Endothelial cell of umbilical vein (primary cell): ENCODE results near the gene DIP2A. TPM values are rescaled to one million over a fixed set of nuclear protein-coding genes. Genes with fewer than 3 reads are reported as not detected.

ENCODE experiments used
- BruUV-seq: library from RNA; stranded (reverse); fragments of 400-500 nt; replicated peaks from 2 replicates; lab custom pipeline; 2021; lab: Mats Ljungman, UMichigan
- CTCF ChIA-PET: fragments of 300-600, 350-600 bp; sonication (Branson Sonifier 250); formaldehyde crosslinking; loops from one replicate; lab custom pipeline; 2021; ENCODE audit warnings: antibody characterized with exemption, inconsistent platforms; lab: Charles Lee
- POLR2A ChIA-PET: fragments of 300-600, 350-600 bp; sonication (Branson Sonifier 250); formaldehyde crosslinking; loops from one replicate; lab custom pipeline; 2021; ENCODE audit warnings: antibody characterized with exemption, inconsistent platforms; lab: Charles Lee
- DNase-seq: peaks from one replicate; pipeline ENCODE4 v3.0.0-alpha.2; 2011; ENCODE audit warnings: low read depth, low spot score
- FAIRE-seq: peaks from 2 replicates; lab custom pipeline; 2011; peaks lifted over from hg19 to GRCh38; lab: Jason Lieb, UNC
- H2AFZ ChIP-seq: 2 replicates; pipeline ENCODE4 v1.6.0; 2012; ENCODE audit warnings: low read depth, low read length, control low read depth, inconsistent platforms
- H3K27ac ChIP-seq: 2 replicates; pipeline ENCODE4 v1.5.1; 2011; ENCODE audit warnings: low read depth, mild to moderate bottlenecking, control low read depth, low read length, moderate library complexity; ENCODE audit not compliant: insufficient read depth
- H3K27me3 ChIP-seq, 2 experiments: 2 replicates each; pipeline versions ENCODE4 v1.6.0 to v1.6.1; 2011; ENCODE audit warnings: low read length in 2 of 2, mixed read lengths in 1 of 2; ENCODE audit not compliant: control insufficient read depth in 2 of 2, insufficient read depth in 2 of 2
- H3K36me3 ChIP-seq, 2 experiments: 2 replicates in 1 of 2; 3 replicates in 1 of 2; pipeline ENCODE4 v1.5.1; 2011; ENCODE audit warnings: low read length in 2 of 2, mild to moderate bottlenecking in 1 of 2, moderate library complexity in 1 of 2; ENCODE audit not compliant: control insufficient read depth in 2 of 2, insufficient read depth in 2 of 2; ENCODE audit errors: extremely low read depth in 1 of 2
- H3K4me1 ChIP-seq: 3 replicates; pipeline ENCODE4 v1.5.1; 2011; ENCODE audit warnings: mild to moderate bottlenecking, low read length; ENCODE audit not compliant: control insufficient read depth, insufficient read depth; ENCODE audit errors: extremely low read depth
- H3K4me2 ChIP-seq: 2 replicates; pipeline ENCODE4 v1.6.1; 2011; ENCODE audit warnings: low read length, control low read depth, mixed read lengths; ENCODE audit not compliant: insufficient read depth
- H3K4me3 ChIP-seq, 3 experiments: fragments of 200-600 bp in 1 of 3; sonication (generic), shearing (Covaris generic) in 1 of 3; replicated peaks in 1 of 3; 2 replicates each; pipeline ENCODE4 v1.5.1; 2011 to 2016; ENCODE audit warnings: control low read depth in 3 of 3, low read length in 3 of 3, mild to moderate bottlenecking in 2 of 3, inconsistent platforms in 1 of 3, low read depth in 1 of 3, moderate library complexity in 1 of 3; ENCODE audit not compliant: insufficient read depth in 1 of 3
- H3K79me2 ChIP-seq: 2 replicates; pipeline ENCODE4 v1.6.0; 2012; ENCODE audit warnings: low read length, inconsistent platforms; ENCODE audit not compliant: control insufficient read depth, insufficient read depth
- H3K9ac ChIP-seq: replicated peaks from 2 replicates; pipeline ENCODE3; 2011; ENCODE audit warnings: low read length, control low read depth; ENCODE audit not compliant: insufficient read depth; ENCODE audit errors: extremely low read depth
- H3K9me1 ChIP-seq: replicated peaks from 3 replicates; pipeline ENCODE4 v1.6.0; 2011; ENCODE audit warnings: mild to moderate bottlenecking, low read length; ENCODE audit not compliant: control insufficient read depth, insufficient read depth; ENCODE audit errors: extremely low read depth
- H3K9me3 ChIP-seq: replicated peaks from 2 replicates; pipeline ENCODE4 v1.5.1; 2012; ENCODE audit warnings: low read length, inconsistent platforms; ENCODE audit not compliant: control insufficient read depth, insufficient read depth
- H4K20me1 ChIP-seq: replicated peaks from 2 replicates; pipeline ENCODE3; 2011; ENCODE audit warnings: mild to moderate bottlenecking, low read length; ENCODE audit not compliant: control insufficient read depth, insufficient read depth; ENCODE audit errors: extremely low read depth
- CTCF ChIP-seq, 2 donors: IDR thresholded peaks; 1 replicate in 1 of 2; 2 replicates in 1 of 2; pipeline ENCODE4 v1.5.1; 2011; ENCODE audit warnings: low read length in 2 of 2, mild to moderate bottlenecking in 2 of 2, moderate library complexity in 2 of 2, control low read depth in 1 of 2, inconsistent platforms in 1 of 2, low read depth in 1 of 2; ENCODE audit not compliant: insufficient read depth in 1 of 2; ENCODE audit errors: extremely low read depth in 1 of 2
- EZH2 ChIP-seq: IDR thresholded peaks from 2 replicates; pipeline ENCODE4 v1.6.1; 2012; ENCODE audit warnings: borderline replicate concordance, low read depth, mild to moderate bottlenecking, moderate library complexity, low read length, inconsistent platforms; ENCODE audit not compliant: severe bottlenecking
- GATA2 ChIP-seq: IDR thresholded peaks from 2 replicates; pipeline ENCODE4 v1.7.0; 2011; ENCODE audit warnings: low read depth, mild to moderate bottlenecking, moderate library complexity, mixed read lengths, low read length; ENCODE audit not compliant: insufficient read length, insufficient read depth
- MAX ChIP-seq: IDR thresholded peaks from 2 replicates; pipeline ENCODE4 v1.6.1; 2011; ENCODE audit not compliant: insufficient read depth, insufficient read length
- POLR2AphosphoS5 ChIP-seq: IDR thresholded peaks from 2 replicates; pipeline ENCODE4 v1.6.1; 2012; ENCODE audit warnings: low read depth, mild to moderate bottlenecking, control low read depth, low read length, moderate library complexity; ENCODE audit not compliant: insufficient read depth
- dilution Hi-C: fragments of 300-500 bp; cut with MboI; formaldehyde crosslinking; loops from one replicate; pipeline ENCODE4 v1.15.0; 2019; ENCODE audit warnings: low sequenced_read_pairs; ENCODE audit not compliant: extremely low pct_ligation_motif_present
- intact Hi-C: fragments of 100-400 bp; cut with micrococcal nuclease; formaldehyde crosslinking; loops from one replicate; pipeline ENCODE4 v1.10.0; 2022
- polyA plus RNA-seq, 4 experiments: library from polyadenylated mRNA; depleted of rRNA in 3 of 4; stranded (reverse) in 3 of 4; unstranded in 1 of 4; fragments of >200 nt; gene quantifications; 2 replicates each; pipeline versions ENCODE4 v1.2.1 to v1.2.3, GENCODE V29; 2011 to 2012; ENCODE audit warnings: missing spikeins in 1 of 4
- total RNA-seq: library from RNA; stranded (reverse); gene quantifications from 2 replicates; pipeline ENCODE4 v1.2.3, GENCODE V29; 2021

Gene DIP2A
- total and polyA plus RNA-seq, 2 donors (not counting 3 experiments of a cell fraction or from before 2014, with no cell fraction given) = 34.5 to 62.1 TPM

DNA sequence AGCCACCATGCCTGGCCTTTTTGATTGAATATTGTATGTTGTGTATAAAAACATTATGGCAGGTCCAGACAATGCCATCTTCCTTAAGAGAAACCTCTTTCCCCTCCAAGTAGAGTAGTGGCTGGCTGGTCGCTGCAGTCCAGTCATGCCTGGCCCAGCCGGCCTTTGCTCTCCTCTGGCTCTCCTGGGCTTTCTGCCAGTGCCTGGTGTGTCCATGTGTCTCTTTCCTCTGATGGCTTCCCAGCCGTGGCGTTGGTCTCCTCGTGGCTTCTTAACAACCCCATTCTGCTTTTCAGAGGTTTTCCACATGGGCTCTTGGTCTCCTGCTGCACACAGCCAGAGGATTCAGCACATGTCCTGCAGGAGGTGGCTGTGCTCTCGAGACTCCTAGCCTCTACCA, 58.7 kb downstream of the DIP2A start:
- POLR2A ChIA-PET = no interaction called here
- no peak for DNase-seq
- H3K36me3 ChIP-seq = peaks cover 0 to 3% of the 10 kb centered on the region in 2 experiments

More for the DNA sequence above, 58.7 kb downstream of the DIP2A start:
- Histone ChIP-seq H3K79me2 (peaks cover 3% of the 10 kb centered on the region), H3K27me3 (no peaks in the 10 kb centered on the region), H3K27ac (no peak overlapping the region), H3K4me3 (no peak overlapping the region), H3K9me1 (no peaks in the 10 kb centered on the region), H3K4me1 (peaks cover 17% of the 10 kb centered on the region), H2AFZ (no peak overlapping the region), H3K4me2 (no peak overlapping the region), H3K9me3 (no peaks in the 10 kb centered on the region), H4K20me1 (peaks cover 3% of the 10 kb centered on the region), H3K9ac (no peak overlapping the region)
- TF ChIP-seq POLR2AphosphoS5 (no peak), MAX (no peak), EZH2 (no peak), CTCF (IDR thresholded peaks at IDR 0.05; ENCODE audit: extremely low read depth in 1 of 2, insufficient read depth in 1 of 2, low read depth in 1 of 2, low read length in 2 of 2) (no peak), GATA2 (no peak)
- CTCF ChIA-PET = no interaction called here
- no TSS peak for BruUV-seq
- intact Hi-C loops = loop anchor here (5.0 kb wide), 1 partner anchor 60 kb away; the partner anchor contains the start of gene DIP2A
- dilution Hi-C loops = no loop called here
- FAIRE-seq = no peak
